ENCODE data around the gene ROBO3. TPM values are rescaled to one million over a fixed set of nuclear protein-coding genes. Genes with fewer than 3 reads are reported as not detected.

Gene ROBO3
- total and polyA plus RNA-seq, 2 donors (not counting 1 experiment from before 2014, with no cell fraction given) = 1.0 to 7.4 TPM

DNA sequence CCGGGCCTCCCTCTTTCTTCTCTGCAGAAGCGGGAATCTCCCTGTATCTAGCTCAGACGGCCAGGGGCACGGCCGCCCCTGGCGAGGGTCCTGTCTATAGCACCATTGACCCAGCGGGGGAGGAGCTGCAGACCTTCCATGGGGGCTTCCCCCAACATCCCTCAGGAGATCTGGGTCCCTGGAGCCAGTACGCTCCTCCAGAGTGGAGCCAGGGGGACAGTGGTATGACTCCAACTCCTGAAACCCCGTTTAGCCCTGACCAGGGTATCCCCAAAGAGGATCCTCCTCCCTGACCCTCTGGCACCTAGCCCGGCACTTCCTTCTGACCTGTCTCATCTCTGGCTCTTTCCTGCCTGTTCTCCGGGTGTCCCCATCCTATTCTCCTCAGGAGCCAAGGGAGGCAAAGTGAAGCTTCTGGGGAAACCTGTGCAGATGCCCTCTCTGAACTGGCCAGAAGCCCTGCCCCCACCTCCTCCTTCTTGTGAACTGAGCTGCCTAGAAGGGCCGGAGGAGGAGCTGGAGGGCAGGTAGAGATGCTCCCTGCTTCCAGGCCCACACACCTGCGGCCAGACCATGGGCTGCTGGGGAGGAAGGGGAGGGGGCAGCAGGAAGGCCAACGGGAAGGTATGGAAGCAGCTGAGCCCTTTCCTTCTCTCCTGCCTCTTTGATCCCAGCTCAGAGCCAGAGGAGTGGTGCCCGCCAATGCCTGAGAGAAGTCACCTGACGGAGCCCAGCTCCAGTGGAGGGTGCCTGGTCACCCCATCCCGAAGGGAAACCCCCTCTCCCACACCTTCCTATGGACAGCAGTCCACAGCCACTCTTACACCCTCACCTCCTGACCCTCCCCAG is 12.9 kb downstream of the ROBO3 start:
- Mint-ChIP-seq H3K27ac (no peak overlapping the region), H3K9me3 (ENCODE audit: insufficient read depth) (no peaks in the 10 kb centered on the region), H3K4me3 (peak overlapping the region; percentile 90), H3K4me1 (peaks cover 24% of the 10 kb centered on the region), H3K27me3 (peaks cover 60% of the 10 kb centered on the region)
- ChIA-PET CTCF (no interaction called here), POLR2A (no interaction called here)
- Histone ChIP-seq H2AFZ (ENCODE audit: insufficient read depth, low read depth, low read length, poor library complexity, severe bottlenecking) (no peak overlapping the region), H3K27me3 (replicated peaks in 1 of 4; ENCODE audit: control extremely low read depth in 1 of 4, control insufficient read depth in 3 of 4, insufficient read depth in 4 of 4, low read length in 3 of 4) (peaks cover 0 to 59% (median 16%) of the 10 kb centered on the region in 4 experiments), H3K4me2 (replicated peaks; ENCODE audit: low read depth, low read length, poor library complexity, severe bottlenecking) (no peak overlapping the region), H3K4me3 (ENCODE audit: control extremely low read depth in 1 of 5, extremely low read depth in 1 of 5, insufficient read depth in 1 of 5, low read depth in 2 of 5, low read length in 4 of 5) (no peak overlapping the region), H3K79me2 (ENCODE audit: control insufficient read depth, insufficient read depth, low read length) (no peaks in the 10 kb centered on the region), H3K36me3 (replicated peaks in 1 of 2; ENCODE audit: control extremely low read depth in 1 of 2, control insufficient read depth in 1 of 2, extremely low read depth in 1 of 2, insufficient read depth in 2 of 2, low read length in 1 of 2) (no peaks in the 10 kb centered on the region), H3K9ac (ENCODE audit: low read length) (no peak overlapping the region), H3K4me1 (ENCODE audit: control insufficient read depth in 2 of 2, insufficient read depth in 2 of 2, low read length in 2 of 2) (peaks cover 19 to 22% of the 10 kb centered on the region in 2 donors), H3K27ac (ENCODE audit: low read length in 2 of 2) (no peak overlapping the region), H4K20me1 (ENCODE audit: control insufficient read depth, insufficient read depth, low read length, poor library complexity, severe bottlenecking) (no peaks in the 10 kb centered on the region), H3K9me3 (ENCODE audit: control extremely low read depth in 1 of 3, control insufficient read depth in 2 of 3, insufficient read depth in 1 of 3, low read length in 2 of 3) (peaks cover 0 to 22% (median 0%) of the 10 kb centered on the region in 3 donors)
- TF ChIP-seq, protein P1, sequence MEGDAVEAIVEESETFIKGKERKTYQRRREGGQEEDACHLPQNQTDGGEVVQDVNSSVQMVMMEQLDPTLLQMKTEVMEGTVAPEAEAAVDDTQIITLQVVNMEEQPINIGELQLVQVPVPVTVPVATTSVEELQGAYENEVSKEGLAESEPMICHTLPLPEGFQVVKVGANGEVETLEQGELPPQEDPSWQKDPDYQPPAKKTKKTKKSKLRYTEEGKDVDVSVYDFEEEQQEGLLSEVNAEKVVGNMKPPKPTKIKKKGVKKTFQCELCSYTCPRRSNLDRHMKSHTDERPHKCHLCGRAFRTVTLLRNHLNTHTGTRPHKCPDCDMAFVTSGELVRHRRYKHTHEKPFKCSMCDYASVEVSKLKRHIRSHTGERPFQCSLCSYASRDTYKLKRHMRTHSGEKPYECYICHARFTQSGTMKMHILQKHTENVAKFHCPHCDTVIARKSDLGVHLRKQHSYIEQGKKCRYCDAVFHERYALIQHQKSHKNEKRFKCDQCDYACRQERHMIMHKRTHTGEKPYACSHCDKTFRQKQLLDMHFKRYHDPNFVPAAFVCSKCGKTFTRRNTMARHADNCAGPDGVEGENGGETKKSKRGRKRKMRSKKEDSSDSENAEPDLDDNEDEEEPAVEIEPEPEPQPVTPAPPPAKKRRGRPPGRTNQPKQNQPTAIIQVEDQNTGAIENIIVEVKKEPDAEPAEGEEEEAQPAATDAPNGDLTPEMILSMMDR (IDR thresholded peaks at IDR 0.05) = no peak
- no peak for TF ChIP-seq EZH2 (IDR thresholded peaks at IDR 0.05; ENCODE audit: borderline replicate concordance, insufficient read depth, low read depth, low read length, poor library complexity, severe bottlenecking)
- ATAC-seq (ENCODE audit: low read depth) (no peak), DNase-seq (no peak)
- intact Hi-C loops (cut with micrococcal nuclease) = loop anchor here (5.0 kb wide), 2 partner anchors 41 to 74 kb away; partner anchors contain the start of gene CCDC15
- WGBS (ENCODE audit: insufficient coverage) = 81% methylated on average over 16 of the region's 17 CpGs
